Osteocyte (in vitro differentiated cells): Measurements from ENCODE around the gene PRSS23. TPM values are rescaled to one million over a fixed set of nuclear protein-coding genes. Genes with fewer than 3 reads are reported as not detected.

ENCODE experiments used
- DNase-seq: peaks from one replicate; pipeline ENCODE4 v3.0.0; 2021; ENCODE audit warnings: mixed read lengths; ENCODE audit not compliant: unreplicated experiment; ENCODE audit errors: extremely low spot score
- H3K27ac Mint-ChIP-seq: one replicate; pipeline ENCODE4 v1.8.0; 2021; ENCODE audit warnings: mild to moderate bottlenecking, mixed read lengths; ENCODE audit not compliant: unreplicated experiment
- H3K27me3 Mint-ChIP-seq: one replicate; pipeline ENCODE4 v1.8.0; 2021; ENCODE audit warnings: mixed read lengths; ENCODE audit not compliant: unreplicated experiment
- H3K36me3 Mint-ChIP-seq: one replicate; pipeline ENCODE4 v1.8.0; 2021; ENCODE audit warnings: mixed read lengths; ENCODE audit not compliant: unreplicated experiment
- H3K4me1 Mint-ChIP-seq: one replicate; pipeline ENCODE4 v1.8.0; 2021; ENCODE audit warnings: mixed read lengths; ENCODE audit not compliant: unreplicated experiment
- H3K4me3 Mint-ChIP-seq: one replicate; pipeline ENCODE4 v1.8.0; 2021; ENCODE audit warnings: mild to moderate bottlenecking, moderate library complexity, mixed read lengths; ENCODE audit not compliant: unreplicated experiment
- H3K9me3 Mint-ChIP-seq: one replicate; pipeline ENCODE4 v1.8.0; 2021; ENCODE audit warnings: mixed read lengths; ENCODE audit not compliant: unreplicated experiment
- total RNA-seq: library from RNA; stranded (reverse); gene quantifications from 2 replicates; pipeline ENCODE4 v1.2.1, GENCODE V29; 2021
- TF ChIP-seq, protein P1 (sequence below): fragments of 200-600 bp; sonication (generic); IDR thresholded peaks from 2 replicates; pipeline ENCODE4 v1.5.0; 2021; ENCODE audit warnings: antibody characterized with exemption, mild to moderate bottlenecking, moderate library complexity

The PRSS23 gene
- total RNA-seq, 1 donor from 2014 or later, result 545 TPM

DNA sequence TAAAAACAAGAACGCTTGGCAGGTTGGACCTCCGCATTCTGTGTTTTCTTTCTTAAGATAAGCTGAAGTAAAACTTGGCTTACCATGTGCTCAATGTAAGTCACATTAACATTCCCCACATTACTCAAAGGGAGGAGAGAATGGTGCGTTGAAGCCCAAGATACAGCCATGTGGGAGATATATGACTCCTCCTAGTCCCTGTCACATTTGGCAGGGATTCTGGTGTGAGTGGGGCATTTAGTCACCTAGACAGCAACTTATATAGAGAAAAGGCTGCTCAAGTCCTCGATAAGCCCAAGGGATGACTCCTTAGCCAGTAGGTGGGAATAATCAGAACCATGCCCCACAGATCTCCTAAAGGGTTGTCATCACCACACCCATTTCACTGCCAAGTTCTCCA lies 4.6 kb downstream of the PRSS23 start:
- H3K36me3 Mint-ChIP-seq, result peaks cover 40% of the 10 kb centered on the region
- TF ChIP-seq, protein P1, sequence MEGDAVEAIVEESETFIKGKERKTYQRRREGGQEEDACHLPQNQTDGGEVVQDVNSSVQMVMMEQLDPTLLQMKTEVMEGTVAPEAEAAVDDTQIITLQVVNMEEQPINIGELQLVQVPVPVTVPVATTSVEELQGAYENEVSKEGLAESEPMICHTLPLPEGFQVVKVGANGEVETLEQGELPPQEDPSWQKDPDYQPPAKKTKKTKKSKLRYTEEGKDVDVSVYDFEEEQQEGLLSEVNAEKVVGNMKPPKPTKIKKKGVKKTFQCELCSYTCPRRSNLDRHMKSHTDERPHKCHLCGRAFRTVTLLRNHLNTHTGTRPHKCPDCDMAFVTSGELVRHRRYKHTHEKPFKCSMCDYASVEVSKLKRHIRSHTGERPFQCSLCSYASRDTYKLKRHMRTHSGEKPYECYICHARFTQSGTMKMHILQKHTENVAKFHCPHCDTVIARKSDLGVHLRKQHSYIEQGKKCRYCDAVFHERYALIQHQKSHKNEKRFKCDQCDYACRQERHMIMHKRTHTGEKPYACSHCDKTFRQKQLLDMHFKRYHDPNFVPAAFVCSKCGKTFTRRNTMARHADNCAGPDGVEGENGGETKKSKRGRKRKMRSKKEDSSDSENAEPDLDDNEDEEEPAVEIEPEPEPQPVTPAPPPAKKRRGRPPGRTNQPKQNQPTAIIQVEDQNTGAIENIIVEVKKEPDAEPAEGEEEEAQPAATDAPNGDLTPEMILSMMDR, result no peak
- no peak for DNase-seq
- peak overlapping the region; percentile 89 for H3K4me3 Mint-ChIP-seq
- H3K27me3 Mint-ChIP-seq, result no peaks in the 10 kb centered on the region
- no peaks in the 10 kb centered on the region for H3K9me3 Mint-ChIP-seq
- peaks cover 80% of the 10 kb centered on the region for H3K4me1 Mint-ChIP-seq
- peak overlapping the region; percentile 86 for H3K27ac Mint-ChIP-seq

DNA sequence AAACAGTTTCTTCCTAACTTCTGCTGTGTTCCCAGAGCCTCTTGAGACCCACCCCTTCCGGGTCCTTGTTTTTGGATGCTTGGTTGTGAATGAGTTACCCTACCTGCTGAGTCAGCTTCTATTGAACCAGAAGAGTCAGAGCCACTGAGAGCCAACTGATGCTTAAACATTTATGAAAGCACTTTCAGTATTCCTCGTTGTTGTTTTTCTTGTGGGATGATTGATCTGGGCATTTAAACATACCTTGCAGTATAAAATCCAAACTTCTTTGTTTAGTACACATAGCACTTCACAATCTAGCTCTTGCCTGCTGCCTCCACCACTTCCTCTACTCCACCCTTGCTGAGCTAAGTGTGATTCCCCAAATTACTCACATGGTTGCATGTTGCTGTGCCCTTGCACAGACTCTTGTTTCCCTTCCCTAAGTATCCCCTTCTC lies 5.5 kb downstream of the PRSS23 start:
- DNase-seq, result no peak
- Mint-ChIP-seq H3K27ac (peak overlapping the region; percentile 87), H3K4me3 (peak overlapping the region; percentile 30)

DNA sequence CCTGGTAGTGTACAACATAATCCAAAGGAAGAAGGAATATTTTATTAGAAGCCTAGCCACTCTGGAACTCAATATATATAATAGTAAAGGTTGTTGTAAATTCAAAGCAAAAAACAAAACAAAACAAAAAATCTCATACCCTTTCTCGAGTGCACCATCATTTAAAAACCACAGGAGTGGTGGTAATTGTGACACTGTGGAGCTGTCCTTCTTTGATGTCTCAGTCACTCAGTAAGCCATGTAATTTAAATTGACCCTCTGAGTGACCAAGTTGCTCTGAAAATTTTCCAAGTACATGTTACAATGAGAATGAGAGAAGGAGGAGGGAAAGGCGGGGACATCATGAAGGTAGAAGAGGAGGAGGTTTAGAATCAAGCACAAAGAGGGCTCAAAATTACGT lies 6.6 kb downstream of the PRSS23 start:
- no peaks in the 10 kb centered on the region for H3K27me3 Mint-ChIP-seq
- H3K27ac Mint-ChIP-seq, result peak overlapping the region; percentile 87
- TF ChIP-seq, protein P1, result no peak
- peaks cover 97% of the 10 kb centered on the region for H3K4me1 Mint-ChIP-seq
- H3K4me3 Mint-ChIP-seq, result peak overlapping the region; percentile 5
- peaks cover 49% of the 10 kb centered on the region for H3K36me3 Mint-ChIP-seq
- no peaks in the 10 kb centered on the region for H3K9me3 Mint-ChIP-seq
- DNase-seq, result no peak

More for the DNA sequence above, 5.5 kb downstream of the PRSS23 start:
- peaks cover 88% of the 10 kb centered on the region for H3K4me1 Mint-ChIP-seq
- TF ChIP-seq, protein P1, result no peak
- H3K27me3 Mint-ChIP-seq, result no peaks in the 10 kb centered on the region
- H3K9me3 Mint-ChIP-seq, result no peaks in the 10 kb centered on the region
- peaks cover 44% of the 10 kb centered on the region for H3K36me3 Mint-ChIP-seq

DNA sequence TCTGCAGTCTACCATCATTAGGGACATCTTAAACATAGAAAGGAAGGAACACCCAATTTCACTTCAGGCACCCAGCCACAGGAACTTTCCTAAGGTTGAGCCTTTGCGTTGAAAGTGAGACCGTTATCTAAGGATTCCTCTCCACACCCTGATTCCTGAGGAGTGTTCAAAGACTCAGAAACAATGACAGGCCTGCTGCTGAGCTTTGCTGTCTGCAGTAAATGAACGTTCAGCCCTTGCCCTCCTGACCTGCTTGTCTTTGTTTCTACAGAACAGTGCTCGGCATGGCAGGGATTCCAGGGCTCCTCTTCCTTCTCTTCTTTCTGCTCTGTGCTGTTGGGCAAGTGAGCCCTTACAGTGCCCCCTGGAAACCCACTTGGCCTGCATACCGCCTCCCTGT lies 7.0 kb downstream of the PRSS23 start:
- H3K9me3 Mint-ChIP-seq, result no peaks in the 10 kb centered on the region
- peaks cover 100% of the 10 kb centered on the region for H3K4me1 Mint-ChIP-seq
- H3K27me3 Mint-ChIP-seq, result no peaks in the 10 kb centered on the region
- TF ChIP-seq, protein P1, result no peak
- peak overlapping the region; percentile 32 for H3K4me3 Mint-ChIP-seq
- H3K27ac Mint-ChIP-seq, result peak overlapping the region; percentile 87
- DNase-seq, result no peak
- H3K36me3 Mint-ChIP-seq, result peaks cover 52% of the 10 kb centered on the region

DNA sequence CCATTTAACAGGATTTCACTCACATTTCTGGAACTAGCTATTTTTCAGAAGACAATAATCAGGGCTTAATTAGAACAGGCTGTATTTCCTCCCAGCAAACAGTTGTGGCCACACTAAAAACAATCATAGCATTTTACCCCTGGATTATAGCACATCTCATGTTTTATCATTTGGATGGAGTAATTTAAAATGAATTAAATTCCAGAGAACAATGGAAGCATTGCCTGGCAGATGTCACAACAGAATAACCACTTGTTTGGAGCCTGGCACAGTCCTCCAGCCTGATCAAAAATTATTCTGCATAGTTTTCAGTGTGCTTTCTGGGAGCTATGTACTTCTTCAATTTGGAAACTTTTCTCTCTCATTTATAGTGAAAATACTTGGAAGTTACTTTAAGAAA lies 9.2 kb downstream of the PRSS23 start:
- Mint-ChIP-seq H3K27me3 (no peaks in the 10 kb centered on the region), H3K36me3 (peaks cover 50% of the 10 kb centered on the region), H3K27ac (peak overlapping the region; percentile 69), H3K4me1 (peaks cover 98% of the 10 kb centered on the region), H3K4me3 (peak overlapping the region; percentile 27), H3K9me3 (no peaks in the 10 kb centered on the region)
- DNase-seq, result no peak
- TF ChIP-seq, protein P1, result no peak
